Measurements from ENCODE around the gene ARHGAP10.

Gene ARHGAP10

DNA sequence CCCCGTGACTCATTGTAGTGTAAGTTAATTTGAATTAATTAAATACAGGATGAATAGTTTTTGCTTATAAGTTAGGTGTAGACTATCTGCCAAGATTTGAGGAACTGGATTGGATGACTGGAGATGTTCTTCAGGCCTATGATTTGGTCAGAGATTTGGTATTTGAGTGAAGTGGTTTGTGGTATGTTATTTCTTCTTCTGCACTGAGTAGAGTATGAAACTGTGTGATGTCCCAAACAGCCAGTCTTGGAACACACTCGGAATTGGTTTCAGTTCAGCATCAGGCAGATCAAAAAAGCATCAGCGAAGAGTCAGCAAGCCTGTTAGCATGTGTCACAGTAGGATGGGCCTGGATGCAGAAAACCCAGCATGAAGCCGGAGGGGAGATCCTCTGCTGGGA, 294.1 kb downstream of the ARHGAP10 start:
- Histone ChIP-seq H3K4me2 (ENCODE audit: insufficient read depth, low read length) (no peak overlapping the region), H3K36me3 (ENCODE audit: insufficient read depth, low read length) (no peaks in the 10 kb centered on the region), H4K20me1 (ENCODE audit: insufficient read depth, low read length) (no peaks in the 10 kb centered on the region), H2AFZ (ENCODE audit: low read depth, low read length) (no peak overlapping the region), H3K79me2 (ENCODE audit: insufficient read depth, low read length) (no peaks in the 10 kb centered on the region), H3K9ac (ENCODE audit: low read depth, low read length) (no peak overlapping the region), H3K27me3 (ENCODE audit: insufficient read depth, low read length, poor library complexity) (no peaks in the 10 kb centered on the region), H3K9me3 (ENCODE audit: insufficient read depth, low read length, severe bottlenecking) (no peaks in the 10 kb centered on the region), H3K4me1 (ENCODE audit: insufficient read depth, low read length) (no peaks in the 10 kb centered on the region), H3K27ac (ENCODE audit: low read length) (no peak overlapping the region), H3K4me3 (ENCODE audit: low read depth in 1 of 2, low read length in 2 of 2) (no peak overlapping the region)
- TF ChIP-seq CTCF (IDR thresholded peaks at IDR 0.05; ENCODE audit: borderline replicate concordance, extremely low read depth, low read length, poor library complexity, severe bottlenecking), result no peak
- no peak for TF ChIP-seq EZH2 (IDR thresholded peaks at IDR 0.05; ENCODE audit: borderline replicate concordance, low read depth, low read length, severe bottlenecking)
- DNase-seq, result no peak
- no peak for ATAC-seq (ENCODE audit: insufficient read depth, low read depth)

- Histone ChIP-seq H3K4me2 (ENCODE audit: insufficient read depth, low read length) (no peak overlapping the region), H3K9me3 (ENCODE audit: insufficient read depth, low read length, severe bottlenecking) (no peaks in the 10 kb centered on the region), H4K20me1 (ENCODE audit: insufficient read depth, low read length) (no peaks in the 10 kb centered on the region), H3K9ac (ENCODE audit: low read depth, low read length) (no peak overlapping the region), H3K27me3 (ENCODE audit: insufficient read depth, low read length, poor library complexity) (no peaks in the 10 kb centered on the region), H3K4me1 (ENCODE audit: insufficient read depth, low read length) (no peaks in the 10 kb centered on the region), H3K27ac (ENCODE audit: low read length) (no peak overlapping the region), H3K4me3 (ENCODE audit: low read depth in 1 of 2, low read length in 2 of 2) (no peak overlapping the region), H2AFZ (ENCODE audit: low read depth, low read length) (no peak overlapping the region), H3K36me3 (ENCODE audit: insufficient read depth, low read length) (no peaks in the 10 kb centered on the region), H3K79me2 (ENCODE audit: insufficient read depth, low read length) (no peaks in the 10 kb centered on the region)
- ATAC-seq (ENCODE audit: insufficient read depth, low read depth) (no peak), DNase-seq (no peak)
- TF ChIP-seq CTCF (IDR thresholded peaks at IDR 0.05; ENCODE audit: borderline replicate concordance, extremely low read depth, low read length, poor library complexity, severe bottlenecking) (no peak), EZH2 (IDR thresholded peaks at IDR 0.05; ENCODE audit: borderline replicate concordance, low read depth, low read length, severe bottlenecking) (no peak)
These were observed 295.3 kb downstream of the ARHGAP10 start for GRCh38 chr4:148027201-148027600.

DNA sequence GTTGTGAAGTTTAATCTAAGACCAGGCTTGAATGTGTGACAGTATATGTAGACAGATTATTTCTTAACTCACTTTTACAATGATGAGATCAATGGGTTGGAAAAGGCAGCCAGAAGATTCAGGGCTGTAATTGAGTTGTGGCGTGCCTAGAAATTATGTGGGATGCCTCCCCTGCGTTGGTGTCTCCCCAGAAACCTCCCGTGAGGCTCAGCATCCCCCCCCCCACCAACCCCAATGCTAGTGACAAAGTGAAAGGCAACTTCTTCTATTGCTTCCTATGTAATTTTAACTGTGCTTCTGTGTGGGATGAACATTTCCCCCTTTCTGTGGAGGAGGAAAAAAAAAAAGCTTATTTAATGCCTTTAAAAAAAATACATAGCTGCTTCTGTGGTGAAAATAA, 297.9 kb downstream of the ARHGAP10 start:
- Histone ChIP-seq H2AFZ (ENCODE audit: low read depth, low read length) (no peak overlapping the region), H3K27ac (ENCODE audit: low read length) (no peak overlapping the region), H4K20me1 (ENCODE audit: insufficient read depth, low read length) (no peaks in the 10 kb centered on the region), H3K79me2 (ENCODE audit: insufficient read depth, low read length) (no peaks in the 10 kb centered on the region), H3K4me2 (ENCODE audit: insufficient read depth, low read length) (no peak overlapping the region), H3K9ac (ENCODE audit: low read depth, low read length) (no peak overlapping the region), H3K27me3 (ENCODE audit: insufficient read depth, low read length, poor library complexity) (no peaks in the 10 kb centered on the region), H3K4me1 (ENCODE audit: insufficient read depth, low read length) (no peaks in the 10 kb centered on the region), H3K9me3 (ENCODE audit: insufficient read depth, low read length, severe bottlenecking) (no peaks in the 10 kb centered on the region), H3K36me3 (ENCODE audit: insufficient read depth, low read length) (no peaks in the 10 kb centered on the region), H3K4me3 (ENCODE audit: low read depth in 1 of 2, low read length in 2 of 2) (no peak overlapping the region)
- no peak for DNase-seq
- TF ChIP-seq EZH2 (IDR thresholded peaks at IDR 0.05; ENCODE audit: borderline replicate concordance, low read depth, low read length, severe bottlenecking) (no peak), CTCF (IDR thresholded peaks at IDR 0.05; ENCODE audit: borderline replicate concordance, extremely low read depth, low read length, poor library complexity, severe bottlenecking) (no peak)
- ATAC-seq (ENCODE audit: insufficient read depth, low read depth), result no peak

Data from DND-41 (cell line).